GM18502 (cell line): ENCODE measurements around the gene PITX3.
"Not testable (repeated sequence)": the region's sequence is repeated elsewhere in the genome, so short reads cannot be mapped to it uniquely, and the experiment has no call there.

Experiments
- ATAC-seq: cut with Tn5 transposase; IDR thresholded peaks from one replicate; pipeline ENCODE4 v1.9.1; 2021; ENCODE audit warnings: mild to moderate bottlenecking; ENCODE audit not compliant: unreplicated experiment, poor library complexity

The PITX3 gene

GRCh38 chr10:102230264-102230860, 10.9 kb downstream of the PITX3 start:
- no peak for ATAC-seq

DNA sequence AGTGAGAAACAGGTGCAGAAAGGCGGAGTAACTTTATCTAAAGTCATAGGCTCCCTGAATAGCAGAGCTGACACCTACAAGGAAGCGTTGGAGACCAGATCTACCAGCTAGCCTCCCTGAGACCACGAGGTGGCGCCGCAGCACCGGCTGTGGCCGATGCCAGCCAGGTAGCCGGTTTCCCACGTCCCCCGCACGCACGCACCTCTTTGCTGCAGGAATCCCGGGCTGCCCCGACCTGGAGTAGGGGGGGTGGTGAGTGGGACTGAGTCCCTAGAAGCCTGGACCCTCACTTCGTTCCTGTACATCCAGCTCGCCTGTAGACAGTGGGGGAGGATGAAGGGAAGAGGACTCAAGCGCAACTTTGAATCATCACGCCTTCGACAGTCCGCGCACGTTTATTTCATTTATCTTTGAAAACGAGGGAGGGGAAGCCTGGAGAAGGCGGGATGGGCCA, 11.5 kb downstream of the PITX3 start:
- no peak for ATAC-seq

GRCh38 chr10:102227050-102227449, 14.3 kb downstream of the PITX3 start:
- ATAC-seq = no peak

- no peak for ATAC-seq
Measured at GRCh38 chr10:102226542-102226870, 14.8 kb downstream of the PITX3 start.

DNA sequence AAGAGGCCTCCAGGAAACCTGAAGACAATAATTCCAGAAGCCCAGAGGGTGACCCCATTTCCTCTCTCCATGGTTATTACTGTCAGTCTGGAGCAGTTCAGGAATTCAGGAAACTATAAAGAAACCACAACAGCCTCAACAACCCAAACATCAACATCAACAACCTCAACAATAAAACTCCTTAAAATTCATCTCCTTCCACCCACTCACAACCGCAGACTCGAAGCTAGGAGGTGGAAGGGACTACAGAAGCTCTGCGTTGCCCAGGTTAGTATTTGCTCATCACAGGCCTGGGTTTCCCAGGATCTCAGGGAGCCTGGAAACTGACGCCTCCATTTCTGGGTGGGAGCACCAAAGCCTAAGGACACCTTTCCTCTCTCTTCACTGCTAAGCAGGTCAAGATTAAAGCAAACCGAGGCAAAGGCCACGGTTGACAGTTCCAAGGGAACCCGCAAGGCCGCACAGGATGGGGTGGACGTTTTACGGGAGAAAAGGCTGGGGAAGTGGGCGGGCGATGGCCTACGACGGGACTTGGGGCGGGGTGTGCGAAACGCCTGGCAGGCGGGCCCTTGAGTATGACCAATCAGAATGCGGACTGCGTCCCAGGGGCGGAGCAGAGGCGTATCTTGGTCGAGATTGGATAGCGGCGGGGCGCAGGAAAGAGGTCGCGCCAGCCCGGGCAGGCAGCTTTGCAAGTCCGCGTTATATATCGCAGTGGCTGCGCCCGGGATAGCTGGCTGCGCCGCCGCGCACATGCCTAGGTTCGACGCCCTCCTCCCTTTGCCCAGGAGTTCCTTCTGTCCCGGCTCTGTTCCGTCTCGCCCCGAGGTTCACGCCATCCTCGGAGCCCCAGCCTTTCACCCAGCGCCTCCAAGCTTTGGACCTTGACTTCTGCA, 15.4 kb downstream of the PITX3 start, which contains the start of gene ELOVL3:
TSS of gene ELOVL3 (plus strand) at position 654 of the 896 bp plus-strand sequence. CDS start 250 bp downstream, outside the sequence.
- peak; percentile 90 for ATAC-seq

- no peak for ATAC-seq
Measured at GRCh38 chr10:102222797-102223196, 18.5 kb downstream of the PITX3 start.

- no peak for ATAC-seq
Measured at GRCh38 chr10:102220612-102221011, 20.7 kb downstream of the PITX3 start.

GRCh38 chr10:102219370-102219769, 21.9 kb downstream of the PITX3 start:
- ATAC-seq = no peak

DNA sequence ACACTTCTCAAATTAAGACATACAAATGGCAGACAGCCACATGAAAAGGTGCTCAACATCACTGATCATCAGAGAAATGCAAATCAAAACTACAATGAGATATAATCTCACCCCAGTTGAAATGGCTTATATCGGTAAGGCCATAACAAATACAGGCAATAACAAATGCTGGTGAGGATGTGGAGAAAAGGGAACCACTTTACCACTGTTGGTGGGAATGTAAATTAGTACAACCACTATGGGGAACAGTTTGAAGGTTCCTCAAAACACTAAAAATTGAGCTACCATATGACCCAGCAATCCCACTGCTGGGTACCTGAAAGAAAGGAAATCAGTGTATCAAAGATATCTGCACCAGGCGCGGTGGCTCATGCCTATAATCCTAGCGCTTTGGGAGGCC, 27.7 kb downstream of the PITX3 start:
- not testable (repeated sequence) for ATAC-seq

DNA sequence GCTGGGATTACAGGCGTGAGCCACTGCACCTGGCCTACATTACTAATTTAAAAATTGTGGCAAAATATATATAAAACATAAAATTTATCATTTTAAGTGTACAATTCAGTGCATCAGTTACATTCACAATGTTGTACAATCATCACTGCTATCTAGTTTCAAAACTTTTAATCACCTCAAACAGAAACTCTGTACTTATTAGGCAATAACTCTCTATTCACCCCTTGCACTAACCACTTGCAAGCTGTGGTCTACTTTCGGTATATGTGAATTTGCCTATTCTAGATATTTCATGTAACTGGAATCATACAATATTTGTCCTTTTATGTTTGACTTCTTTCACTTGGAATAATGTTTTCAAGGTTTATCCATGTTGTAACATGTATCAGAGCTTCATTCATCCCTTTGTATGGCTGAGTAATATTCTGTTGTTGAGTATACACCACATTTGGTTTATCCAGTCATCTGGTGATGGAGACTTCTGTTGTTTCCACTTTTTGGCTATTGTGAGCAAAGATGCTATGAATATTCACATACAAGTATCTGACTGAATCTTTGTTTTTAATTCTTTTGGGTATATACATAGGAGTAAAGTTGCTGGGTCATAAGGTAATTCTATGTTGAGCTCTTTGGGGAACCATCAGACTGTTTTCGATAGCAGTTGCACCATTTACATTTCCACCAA, 29.6 kb downstream of the PITX3 start:
- no peak for ATAC-seq

DNA sequence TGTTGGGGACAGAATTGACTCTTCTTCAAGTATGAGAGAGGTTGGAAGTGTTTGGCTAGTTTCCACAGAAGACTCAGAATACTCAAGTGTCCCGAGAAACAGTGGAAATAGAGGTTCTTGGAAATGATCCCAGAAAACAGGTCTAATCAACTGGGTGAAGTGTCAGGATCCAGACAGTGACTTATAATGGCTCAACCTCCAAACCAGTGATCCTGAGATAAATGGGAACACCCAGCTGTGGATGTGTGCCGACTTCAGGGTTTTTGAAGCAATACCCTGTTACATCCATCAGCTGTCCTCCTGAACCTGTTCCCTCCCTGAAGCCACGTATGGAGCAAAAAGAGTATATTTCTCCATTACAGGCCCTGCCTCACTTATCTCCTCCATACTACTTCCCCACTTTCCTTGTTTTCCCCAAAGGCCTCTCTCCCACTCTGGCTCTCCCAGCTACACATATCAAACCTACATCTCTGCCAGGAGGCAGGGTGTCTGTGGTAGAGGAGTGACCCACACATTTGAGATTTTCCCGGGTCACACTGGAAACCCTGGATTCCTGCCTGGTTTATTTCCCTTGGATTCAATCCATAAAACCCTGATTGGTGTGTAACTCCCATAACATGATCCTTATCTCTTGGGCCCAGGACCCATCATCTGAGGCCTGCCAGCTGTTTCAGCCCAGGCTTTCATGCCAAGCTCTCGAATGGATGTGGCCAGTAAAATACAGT, 32.8 kb downstream of the PITX3 start:
- no peak for ATAC-seq

- ATAC-seq = no peak
Measured at GRCh38 chr10:102202386-102202785, 38.9 kb downstream of the PITX3 start.

- no peak for ATAC-seq
Measured at GRCh38 chr10:102200751-102201640, 40.3 kb downstream of the PITX3 start.

- no peak for ATAC-seq
Measured at GRCh38 chr10:102198027-102198426, 43.3 kb downstream of the PITX3 start.

DNA sequence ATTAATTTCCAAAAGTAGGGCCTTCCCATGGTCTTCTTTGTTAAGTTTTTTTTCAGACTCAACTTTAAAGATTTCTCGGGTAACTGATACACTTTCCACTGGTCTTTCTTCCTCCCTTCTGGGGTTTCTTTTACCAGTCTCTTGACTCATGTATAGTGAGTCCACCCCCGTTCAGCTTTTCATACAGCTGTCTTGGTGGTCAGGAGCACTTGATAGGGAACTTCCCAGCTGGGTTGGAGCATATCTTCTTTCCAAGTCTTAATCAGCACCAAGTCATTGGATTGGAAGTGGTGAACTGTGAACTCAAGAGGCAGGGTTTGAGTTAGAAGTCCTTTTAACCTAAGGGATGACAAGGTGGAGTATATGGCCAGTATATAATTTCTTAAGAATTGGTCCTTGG, 44.4 kb downstream of the PITX3 start:
- no peak for ATAC-seq

DNA sequence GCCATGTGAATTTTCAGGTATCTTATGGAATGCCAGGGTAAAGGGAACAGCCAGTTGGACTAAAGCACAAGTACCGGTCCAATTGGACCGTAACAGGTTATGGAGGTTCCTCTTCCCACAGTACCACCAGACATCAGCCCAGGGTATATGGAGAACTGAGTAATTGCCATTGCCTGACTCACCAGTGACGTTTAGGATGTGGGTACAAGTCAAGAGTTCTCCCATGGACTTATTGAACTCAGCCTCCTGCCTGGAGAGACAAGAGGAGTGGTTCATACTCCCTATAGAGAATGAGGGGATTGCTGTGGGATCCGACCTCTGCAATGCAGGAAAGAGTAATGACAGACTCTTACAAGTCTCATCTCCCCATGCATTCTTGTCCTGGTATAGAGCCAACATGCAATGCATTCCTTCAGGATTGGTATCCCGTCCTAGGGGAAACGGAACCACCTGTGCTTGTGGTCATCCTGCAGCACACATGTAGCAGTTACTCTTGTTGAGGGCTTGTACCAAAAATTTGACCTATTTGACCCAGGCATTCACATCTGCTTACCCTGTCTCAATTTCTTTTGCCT, 45.9 kb downstream of the PITX3 start:
- ATAC-seq = no peak

- no peak for ATAC-seq
Measured at GRCh38 chr10:102191956-102192355, 49.4 kb downstream of the PITX3 start.

- not testable (repeated sequence) for ATAC-seq
Measured at GRCh38 chr10:102188941-102189898, 52.1 kb downstream of the PITX3 start.
